NT2/D1 (cell line): ENCODE measurements around the gene STK32B.
"Not testable (repeated sequence)": the region's sequence is repeated elsewhere in the genome, so short reads cannot be mapped to it uniquely, and the experiment has no call there.

Experiments used
- DNase-seq: peaks from one replicate; pipeline ENCODE4 v3.0.0-alpha.2; 2011; ENCODE audit warnings: low read depth, low spot score
- H3K27me3 ChIP-seq: 2 replicates; pipeline ENCODE4 v1.6.0; 2011; ENCODE audit warnings: mild to moderate bottlenecking; ENCODE audit not compliant: insufficient read length, insufficient read depth
- H3K36me3 ChIP-seq: 2 replicates; pipeline ENCODE4 v1.6.1; 2011; ENCODE audit warnings: mild to moderate bottlenecking, low read length, mixed read lengths; ENCODE audit not compliant: insufficient read depth, insufficient read length
- H3K4me1 ChIP-seq: 2 replicates; pipeline ENCODE4 v1.5.1; 2011; ENCODE audit not compliant: insufficient read depth, insufficient read length
- H3K4me3 ChIP-seq: 2 replicates; pipeline ENCODE4 v1.5.1; 2011; ENCODE audit warnings: low read depth; ENCODE audit not compliant: insufficient read length
- H3K9ac ChIP-seq: 2 replicates; pipeline ENCODE4 v1.6.0; 2011; ENCODE audit warnings: low read depth; ENCODE audit not compliant: insufficient read length
- H3K9me3 ChIP-seq: 2 replicates; pipeline ENCODE4 v1.5.1; 2011; ENCODE audit warnings: mild to moderate bottlenecking, low read length; ENCODE audit not compliant: insufficient read depth
- SUZ12 ChIP-seq: IDR thresholded peaks from 2 replicates; pipeline ENCODE4 v1.6.1; 2011; ENCODE audit not compliant: insufficient read length, insufficient read depth; ENCODE audit errors: extremely low read depth
- YY1 ChIP-seq: IDR thresholded peaks from 2 replicates; pipeline ENCODE4 v1.6.1; 2011; ENCODE audit not compliant: insufficient read length, insufficient read depth
- ZNF274 ChIP-seq: IDR thresholded peaks from 2 replicates; pipeline ENCODE4 v1.6.1; 2011; ENCODE audit warnings: mild to moderate bottlenecking, low read depth, low read length

The STK32B gene

GRCh38 chr4:5222047-5222446, 170.8 kb downstream of the STK32B start:
- no peak overlapping the region for H3K4me3 ChIP-seq

GRCh38 chr4:5222951-5223350, 171.7 kb downstream of the STK32B start:
- no peak for DNase-seq

More at GRCh38 chr4:5222047-5222446, 170.8 kb downstream of the STK32B start:
- no peaks in the 10 kb centered on the region for H3K27me3 ChIP-seq
- no peaks in the 10 kb centered on the region for H3K4me1 ChIP-seq
- H3K9ac ChIP-seq, result no peak overlapping the region
- no peak for DNase-seq
- H3K36me3 ChIP-seq, result no peaks in the 10 kb centered on the region
- TF ChIP-seq ZNF274 (no peak), YY1 (no peak), SUZ12 (no peak)
- H3K9me3 ChIP-seq, result no peaks in the 10 kb centered on the region

GRCh38 chr4:5224340-5224739, 173.1 kb downstream of the STK32B start:
- no peaks in the 10 kb centered on the region for H3K27me3 ChIP-seq
- DNase-seq, result no peak
- TF ChIP-seq YY1, result no peak
- no peak for TF ChIP-seq ZNF274
- no peak for TF ChIP-seq SUZ12
- H3K9me3 ChIP-seq, result no peaks in the 10 kb centered on the region
- H3K36me3 ChIP-seq, result no peaks in the 10 kb centered on the region
- H3K4me3 ChIP-seq, result no peak overlapping the region
- no peaks in the 10 kb centered on the region for H3K4me1 ChIP-seq
- no peak overlapping the region for H3K9ac ChIP-seq

More at GRCh38 chr4:5222951-5223350, 171.7 kb downstream of the STK32B start:
- TF ChIP-seq SUZ12, result no peak
- TF ChIP-seq YY1, result no peak
- TF ChIP-seq ZNF274, result no peak
- H3K36me3 ChIP-seq, result no peaks in the 10 kb centered on the region
- no peak overlapping the region for H3K4me3 ChIP-seq
- no peaks in the 10 kb centered on the region for H3K9me3 ChIP-seq
- H3K27me3 ChIP-seq, result no peaks in the 10 kb centered on the region
- no peak overlapping the region for H3K9ac ChIP-seq
- H3K4me1 ChIP-seq, result no peaks in the 10 kb centered on the region

- TF ChIP-seq YY1 (no peak), ZNF274 (no peak), SUZ12 (no peak)
- Histone ChIP-seq H3K36me3 (no peaks in the 10 kb centered on the region), H3K4me1 (no peaks in the 10 kb centered on the region), H3K4me3 (no peak overlapping the region), H3K9ac (no peak overlapping the region), H3K9me3 (no peaks in the 10 kb centered on the region; the same call in 1 of the 2 replicates), H3K27me3 (no peaks in the 10 kb centered on the region)
- DNase-seq, result no peak
These were observed 181.3 kb downstream of the STK32B start for GRCh38 chr4:5232549-5232948.

- H3K4me3 ChIP-seq, result no peak overlapping the region
- no peaks in the 10 kb centered on the region for H3K27me3 ChIP-seq
- H3K9ac ChIP-seq, result no peak overlapping the region
- DNase-seq, result no peak
- H3K36me3 ChIP-seq, result no peaks in the 10 kb centered on the region
- no peak for TF ChIP-seq SUZ12
- no peaks in the 10 kb centered on the region; the same call in 1 of the 2 replicates for H3K9me3 ChIP-seq
- H3K4me1 ChIP-seq, result no peaks in the 10 kb centered on the region
These were observed 185.9 kb downstream of the STK32B start for GRCh38 chr4:5237086-5237660.

DNA sequence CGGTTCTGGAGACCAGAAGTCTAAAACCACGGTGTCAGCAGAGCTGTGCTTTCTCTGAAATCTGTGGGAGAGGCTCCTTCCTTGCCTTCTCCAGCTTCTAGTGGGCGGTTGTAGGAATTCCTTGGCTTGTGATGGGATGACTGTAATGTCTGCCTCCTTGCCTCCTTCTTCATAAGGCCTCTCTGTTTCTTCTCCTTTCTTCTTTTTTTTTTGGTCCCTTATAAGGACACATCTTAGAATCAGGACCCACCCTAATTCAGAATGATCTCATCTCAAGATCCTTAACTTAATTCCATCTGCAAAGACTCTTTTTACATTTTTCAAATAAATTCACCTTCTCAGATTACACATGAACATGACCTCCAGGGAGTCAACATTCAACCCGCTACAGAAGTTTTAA, 186.9 kb downstream of the STK32B start:
- no peak for DNase-seq
- TF ChIP-seq YY1 (no peak), SUZ12 (no peak), ZNF274 (no peak)
- H3K36me3 ChIP-seq, result no peaks in the 10 kb centered on the region
- no peak overlapping the region for H3K9ac ChIP-seq
- no peaks in the 10 kb centered on the region for H3K4me1 ChIP-seq
- H3K9me3 ChIP-seq, result no peaks in the 10 kb centered on the region; the same call in 1 of the 2 replicates
- H3K4me3 ChIP-seq, result no peak overlapping the region
- no peaks in the 10 kb centered on the region for H3K27me3 ChIP-seq

DNA sequence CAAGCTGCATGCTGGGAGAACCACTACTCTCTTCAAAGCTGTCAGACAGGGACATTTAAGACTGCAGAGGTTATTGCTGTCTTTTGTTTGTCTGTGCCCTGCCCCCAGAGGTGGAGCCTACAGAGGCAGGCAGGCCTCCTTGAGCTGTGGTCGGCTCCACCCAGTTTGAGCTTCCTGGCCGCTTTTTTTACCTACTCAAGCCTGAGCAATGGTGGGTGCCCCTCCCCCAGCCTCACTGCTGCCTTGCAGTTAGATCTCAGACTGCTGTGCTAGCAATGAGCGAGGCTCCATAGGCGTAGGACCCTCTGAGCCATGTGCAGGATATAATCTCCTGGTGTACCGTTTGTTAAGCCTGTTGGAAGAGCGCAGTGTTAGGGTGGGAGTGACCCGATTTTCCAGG, 195.8 kb downstream of the STK32B start:
- not testable (repeated sequence) for H3K9ac ChIP-seq, H3K4me1 ChIP-seq, DNase-seq, H3K4me3 ChIP-seq, H3K27me3 ChIP-seq, H3K36me3 ChIP-seq
- H3K9me3 ChIP-seq, result peaks cover 20% of the 10 kb centered on the region; the same call in 1 of the 2 replicates

DNA sequence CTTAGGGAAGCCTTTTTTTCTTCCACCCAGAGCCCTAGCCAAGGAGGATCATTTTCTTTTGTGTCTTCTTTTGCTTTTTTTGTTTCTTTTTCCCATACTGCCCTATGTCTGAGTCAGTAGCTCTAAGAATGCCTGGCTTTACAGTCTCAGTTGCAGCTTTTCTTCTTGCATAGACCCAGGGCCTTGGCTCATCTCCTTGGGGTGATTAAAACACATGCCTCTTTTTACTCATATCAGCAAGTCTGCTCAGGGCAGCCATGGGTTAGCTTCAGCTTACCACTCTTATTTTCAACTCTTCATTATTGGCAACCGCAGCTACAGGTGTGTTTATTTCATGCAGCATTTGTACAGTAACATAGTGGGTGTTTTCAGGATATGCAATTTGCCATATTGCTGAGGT, 196.5 kb downstream of the STK32B start:
- TF ChIP-seq SUZ12 (no peak), YY1 (no peak), ZNF274 (no peak)

More for the DNA sequence above, 196.5 kb downstream of the STK32B start:
- peaks cover 20% of the 10 kb centered on the region; the same call in 1 of the 2 replicates for H3K9me3 ChIP-seq
- DNase-seq, result no peak
- H3K27me3 ChIP-seq, result no peaks in the 10 kb centered on the region
- no peaks in the 10 kb centered on the region for H3K36me3 ChIP-seq
- no peaks in the 10 kb centered on the region for H3K4me1 ChIP-seq
- H3K9ac ChIP-seq, result no peak overlapping the region
- no peak overlapping the region for H3K4me3 ChIP-seq
